Measurements from ENCODE around the gene SCYL1.

DNA sequence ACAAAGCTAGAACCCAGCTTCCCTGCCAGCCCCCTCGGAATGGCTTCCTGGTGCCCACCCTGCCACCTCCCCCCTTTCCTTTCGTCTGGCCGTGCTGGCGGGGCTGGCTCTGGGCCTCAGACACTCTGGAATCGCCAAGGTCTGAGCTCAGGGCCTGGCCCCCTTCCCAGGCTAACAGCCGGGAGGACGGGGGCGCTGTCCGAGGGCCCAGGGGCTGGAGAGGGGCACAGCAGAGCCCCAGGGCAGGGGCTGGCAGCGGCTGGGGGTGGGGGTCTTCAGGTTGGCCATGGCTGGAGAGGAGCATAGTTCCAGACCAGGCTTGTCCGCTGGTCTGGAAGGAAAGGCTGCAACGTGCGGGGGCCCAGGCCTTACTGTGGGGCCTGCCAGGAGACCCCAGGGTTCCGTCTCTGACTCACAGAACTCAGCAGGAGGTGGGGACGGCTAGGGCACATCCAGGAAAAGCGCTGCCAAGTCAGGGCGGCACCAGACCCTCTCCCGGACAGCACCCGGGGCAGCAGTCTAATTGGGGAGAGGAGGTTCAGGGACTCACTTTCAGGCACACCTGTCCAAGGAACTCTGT is 34.1 kb downstream of the SCYL1 start:
- TF ChIP-seq CTCF (IDR thresholded peaks at IDR 0.05; ENCODE audit: low read depth, low read length), result no peak
- TF ChIP-seq POLR2A (IDR thresholded peaks at IDR 0.05; ENCODE audit: extremely low read depth, insufficient read length), result no peak
- no peak for TF ChIP-seq MAX (IDR thresholded peaks at IDR 0.05; ENCODE audit: low read depth, low read length)
- TF ChIP-seq MYC (IDR thresholded peaks at IDR 0.05; ENCODE audit: low read depth, low read length), result no peak

All from NB4 (cell line).